GM12878 (cell line): ENCODE results near the gene DIRAS2. TPM values are rescaled to one million over a fixed set of nuclear protein-coding genes. Genes with fewer than 3 reads are reported as not detected.
A peak's percentile ranks its signal among the peaks of the same experiment; 100 is the strongest.

Source experiments
- ATAC-seq: fragments of 200-7000 bp; cut with Tn5 transposase; 3 replicates; pipeline ENCODE4 v1.9.1; 2020; ENCODE audit warnings: mild to moderate bottlenecking, moderate library complexity
- Bru-seq: library from RNA; stranded (reverse); fragments of 400-500 nt; gene quantifications from one replicate; lab custom pipeline; 2021; lab: Mats Ljungman, UMichigan
- BruChase-seq, 2 experiments: library from RNA; stranded (reverse); fragments of 400-500 nt; gene quantifications; one replicate each; lab custom pipeline; 2021; lab: Mats Ljungman, UMichigan
- BruUV-seq: library from RNA; stranded (reverse); fragments of 400-500 nt; replicated peaks from 2 replicates; lab custom pipeline; 2021; lab: Mats Ljungman, UMichigan
- CTCF ChIA-PET: fragments of 300-600 bp; sonication (Branson Sonifier 250); formaldehyde crosslinking; extraction: SDS; loops from one replicate; lab custom pipeline; 2021; ENCODE audit warnings: inconsistent platforms; lab: Yijun Ruan, JAX
- POLR2A ChIA-PET: fragments of 350-600 bp; formaldehyde crosslinking; extraction: SDS; loops from one replicate; lab custom pipeline; 2021; ENCODE audit warnings: inconsistent platforms; lab: Charles Lee
- RAD21 ChIA-PET: fragments of 300-600 bp; sonication (Branson Sonifier 250); formaldehyde crosslinking; loops from one replicate; lab custom pipeline; 2023; ENCODE audit warnings: antibody characterized with exemption; ENCODE audit not compliant: unreplicated experiment; lab: Charles Lee
- SMC1A ChIA-PET: fragments of 300-600 bp; sonication (Branson Sonifier 250); formaldehyde crosslinking; loops from one replicate; lab custom pipeline; 2023; ENCODE audit not compliant: unreplicated experiment, uncharacterized antibody; lab: Charles Lee
- DNase-seq: peaks from one replicate; pipeline ENCODE4 v3.0.0-alpha.2; 2011; ENCODE audit warnings: low read depth, low spot score
- FAIRE-seq: peaks from 3 replicates; lab custom pipeline; 2011; peaks lifted over from hg19 to GRCh38; lab: Jason Lieb, UNC
- H2AFZ ChIP-seq: 2 replicates; pipeline ENCODE4 v1.6.0; 2011; ENCODE audit warnings: low read depth, low read length, control low read depth; ENCODE audit not compliant: control insufficient read depth
- H3K27ac ChIP-seq: 2 replicates; pipeline ENCODE4 v1.5.1; 2011; ENCODE audit warnings: control low read depth; ENCODE audit not compliant: control insufficient read depth, insufficient read depth
- H3K27me3 ChIP-seq, 2 experiments: replicated peaks in 1 of 2; 2 replicates each; pipeline versions ENCODE4 v1.6.0 to v1.6.1; 2011; ENCODE audit warnings: low read length in 1 of 2; ENCODE audit not compliant: control insufficient read depth in 2 of 2, insufficient read depth in 2 of 2
- H3K36me3 ChIP-seq, 2 experiments: 2 replicates each; pipeline ENCODE4 v1.5.1; 2011; ENCODE audit warnings: low read length in 1 of 2; ENCODE audit not compliant: control insufficient read depth in 2 of 2, insufficient read depth in 2 of 2
- H3K4me1 ChIP-seq: 2 replicates; pipeline ENCODE4 v1.6.1; 2011; ENCODE audit warnings: mild to moderate bottlenecking, low read length, moderate library complexity, mixed read lengths; ENCODE audit not compliant: control insufficient read depth, insufficient read depth
- H3K4me2 ChIP-seq: 2 replicates; pipeline ENCODE4 v1.6.0; 2011; ENCODE audit warnings: control low read depth; ENCODE audit not compliant: control insufficient read depth, insufficient read depth
- H3K4me3 ChIP-seq: fragments of 200-600 bp; sonication (generic); 2 replicates; pipeline ENCODE4 v1.5.1; 2016
- H3K79me2 ChIP-seq: 2 replicates; pipeline ENCODE4 v1.6.0; 2011; ENCODE audit warnings: low read length; ENCODE audit not compliant: control insufficient read depth, insufficient read depth
- H3K9ac ChIP-seq: 2 replicates; pipeline ENCODE4 v1.8.0; 2011; ENCODE audit warnings: low read length, control low read depth, mixed read lengths; ENCODE audit not compliant: control insufficient read depth, insufficient read depth
- H3K9me3 ChIP-seq: replicated peaks from 3 replicates; pipeline ENCODE4 v1.5.1; 2011; ENCODE audit warnings: mild to moderate bottlenecking, low read length; ENCODE audit not compliant: control insufficient read depth, insufficient read depth
- H4K20me1 ChIP-seq: 2 replicates; pipeline ENCODE4 v1.6.0; 2011; ENCODE audit not compliant: control insufficient read depth, insufficient read depth
- CBFB ChIP-seq: IDR thresholded peaks from 2 replicates; pipeline ENCODE4 v1.6.1; 2016; ENCODE audit warnings: antibody characterized with exemption, low read depth
- HDAC2 ChIP-seq: fragments of 200-600 bp; sonication (generic); IDR thresholded peaks from 2 replicates; pipeline ENCODE4 v1.6.1; 2017
- KAT2A ChIP-seq: conservative IDR thresholded peaks from 2 replicates; pipeline ENCODE4 v1.6.1; 2011; ENCODE audit warnings: low read depth, low read length; ENCODE audit not compliant: control insufficient read depth
- MYB ChIP-seq: fragments of 150-350 bp; IDR thresholded peaks from 2 replicates; pipeline ENCODE4 v1.6.1; 2014; ENCODE audit warnings: mild to moderate bottlenecking, low read depth, low read length, borderline replicate concordance
- PAX8 ChIP-seq: fragments of 450-650 bp; IDR thresholded peaks from 2 replicates; pipeline ENCODE4 v1.6.1; 2017; ENCODE audit warnings: mild to moderate bottlenecking, moderate library complexity
- RAD21 ChIP-seq: IDR thresholded peaks from 2 replicates; pipeline ENCODE4 v1.6.1; 2011; ENCODE audit warnings: mild to moderate bottlenecking, low read depth, low read length, moderate library complexity; ENCODE audit not compliant: insufficient read depth
- SREBF1 ChIP-seq: IDR thresholded peaks from 2 replicates; pipeline ENCODE4 v1.6.1; 2012; ENCODE audit warnings: mild to moderate bottlenecking, low read length
- SREBF2 ChIP-seq: IDR thresholded peaks from 2 replicates; pipeline ENCODE4 v1.6.1; 2012; ENCODE audit warnings: mild to moderate bottlenecking, low read length
- YY1 ChIP-seq: IDR thresholded peaks from 2 replicates; pipeline ENCODE4 v1.6.1; 2011; ENCODE audit warnings: low read depth, mild to moderate bottlenecking, low read length
- WGBS: methylation state at CpG from one replicate; pipeline ENCODE4 v1.1.6; 2016; ENCODE audit warnings: low lambda C conversion rate; ENCODE audit not compliant: insufficient replicate concordance, insufficient coverage; ENCODE audit errors: missing lambda C conversion rate; 5-methylcytosine and 5-hydroxymethylcytosine counted together
- in situ Hi-C: fragments of 300-500 bp; cut with MboI; formaldehyde crosslinking; loops from 9 replicates; pipeline ENCODE4 v1.14.3; 2018; ENCODE audit warnings: mixed read lengths
- intact Hi-C: fragments of 100-400 bp; cut with micrococcal nuclease; formaldehyde crosslinking; loops from one replicate; pipeline ENCODE4 v1.14.2; 2022; ENCODE audit not compliant: unreplicated experiment
- long read RNA-seq, 2 experiments: library from polyadenylated mRNA; unstranded; transcript quantifications; one replicate each; pipeline ENCODE4 v2.0.0, GENCODE V29; 2019 to 2020
- polyA minus RNA-seq, 3 experiments: library from RNA; depleted of rRNA, polyadenylated mRNA; stranded (reverse); fragments of >200 nt; gene quantifications; 2 replicates each; pipeline ENCODE4 v1.2.3, GENCODE V29; 2011
- polyA plus RNA-seq, 11 experiments: library from polyadenylated mRNA; depleted of rRNA in 4 of 11; unstranded in 6 of 11; stranded (reverse) in 5 of 11; fragments of >200 nt; fragmentation: Nextera tagmentation in 4 of 11; fragmentation: Illumina TruSeq in 1 of 11; extraction: Ambion mirVana in 4 of 11; extraction: Trizol in 1 of 11; gene quantifications; 1 replicate in 1 of 11; 2 replicates in 10 of 11; pipeline versions ENCODE4 v1.2.1 to v1.2.3, GENCODE V29; 2011 to 2016; ENCODE audit warnings: inconsistent platforms in 2 of 11, missing spikeins in 2 of 11, low read depth in 1 of 11
- total RNA-seq, 4 experiments: library from RNA; depleted of rRNA in 3 of 4; stranded (reverse); fragments of >200 nt in 3 of 4; fragmentation: Illumina TruSeq in 1 of 4; extraction: Trizol in 1 of 4; gene quantifications; 2 replicates each; pipeline versions ENCODE4 v1.2.1 to v1.2.3, GENCODE V29; 2013 to 2021
- TF ChIP-seq, protein P1 (sequence below), 3 experiments: IDR thresholded peaks in 2 of 3; conservative IDR thresholded peaks in 1 of 3; 2 replicates each; pipeline ENCODE4 v1.5.1; 2011; ENCODE audit warnings: low read depth in 3 of 3, low read length in 3 of 3, mild to moderate bottlenecking in 3 of 3, control low read depth in 2 of 3, moderate library complexity in 2 of 3, inconsistent platforms in 1 of 3, mixed read lengths in 1 of 3; ENCODE audit not compliant: control insufficient read depth in 2 of 3, insufficient read depth in 1 of 3; ENCODE audit errors: extremely low read depth in 1 of 3
- TF ChIP-seq, protein P2 (sequence below): IDR thresholded peaks from 2 replicates; pipeline ENCODE4 v1.6.1; 2012; ENCODE audit warnings: low read depth, low read length, improper control_type of control experiment

Gene DIRAS2, protein sequence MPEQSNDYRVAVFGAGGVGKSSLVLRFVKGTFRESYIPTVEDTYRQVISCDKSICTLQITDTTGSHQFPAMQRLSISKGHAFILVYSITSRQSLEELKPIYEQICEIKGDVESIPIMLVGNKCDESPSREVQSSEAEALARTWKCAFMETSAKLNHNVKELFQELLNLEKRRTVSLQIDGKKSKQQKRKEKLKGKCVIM
- total RNA-seq (2013; cell fraction: nucleolus; rRNA removed): not detected in 2 replicates
- not detected in 2 replicates for total RNA-seq (2014; rRNA removed)
- not detected in 2 replicates for total RNA-seq (2014; rRNA removed; fragmentation: Illumina TruSeq; extraction: Trizol)
- total RNA-seq (2021): not detected in 2 replicates
- polyA plus RNA-seq (2011; ENCODE audit: low read depth): not detected
- not detected in 2 replicates for polyA plus RNA-seq (2011; rRNA removed)
- polyA plus RNA-seq (2011; cell fraction: cytosol; rRNA removed): not detected in 2 replicates
- polyA plus RNA-seq (2011; cell fraction: nucleus; rRNA removed): not detected in 2 replicates
- polyA plus RNA-seq (2012): not detected in 2 replicates
- polyA plus RNA-seq (2014; fragmentation: Illumina TruSeq; extraction: Trizol): not detected in 2 replicates
- polyA plus RNA-seq (2014; fragmentation: Nextera tagmentation; extraction: Ambion mirVana): not detected
- polyA plus RNA-seq (2014; rRNA removed): not detected in 2 replicates
- not detected for polyA plus RNA-seq (2016; fragmentation: Nextera tagmentation; extraction: Ambion mirVana)
- polyA minus RNA-seq (2011; rRNA and poly(A)+ RNA removed): not detected in 2 replicates
- polyA minus RNA-seq (2011; cell fraction: cytosol; rRNA and poly(A)+ RNA removed): not detected in 2 replicates
- not detected in 2 replicates for polyA minus RNA-seq (2011; cell fraction: nucleus; rRNA and poly(A)+ RNA removed)
- not detected for Bru-seq, nascent RNA
- percentile 3 among the genes with signal in this experiment for BruChase-seq, experiment 1, labeled RNA remaining after a 6-hour chase
- BruChase-seq, experiment 2, labeled RNA remaining after a 2-hour chase: percentile 3 among the genes with signal in this experiment
- long read RNA-seq, experiment 1: 0 reads
- long read RNA-seq, experiment 2: 0 reads

DNA sequence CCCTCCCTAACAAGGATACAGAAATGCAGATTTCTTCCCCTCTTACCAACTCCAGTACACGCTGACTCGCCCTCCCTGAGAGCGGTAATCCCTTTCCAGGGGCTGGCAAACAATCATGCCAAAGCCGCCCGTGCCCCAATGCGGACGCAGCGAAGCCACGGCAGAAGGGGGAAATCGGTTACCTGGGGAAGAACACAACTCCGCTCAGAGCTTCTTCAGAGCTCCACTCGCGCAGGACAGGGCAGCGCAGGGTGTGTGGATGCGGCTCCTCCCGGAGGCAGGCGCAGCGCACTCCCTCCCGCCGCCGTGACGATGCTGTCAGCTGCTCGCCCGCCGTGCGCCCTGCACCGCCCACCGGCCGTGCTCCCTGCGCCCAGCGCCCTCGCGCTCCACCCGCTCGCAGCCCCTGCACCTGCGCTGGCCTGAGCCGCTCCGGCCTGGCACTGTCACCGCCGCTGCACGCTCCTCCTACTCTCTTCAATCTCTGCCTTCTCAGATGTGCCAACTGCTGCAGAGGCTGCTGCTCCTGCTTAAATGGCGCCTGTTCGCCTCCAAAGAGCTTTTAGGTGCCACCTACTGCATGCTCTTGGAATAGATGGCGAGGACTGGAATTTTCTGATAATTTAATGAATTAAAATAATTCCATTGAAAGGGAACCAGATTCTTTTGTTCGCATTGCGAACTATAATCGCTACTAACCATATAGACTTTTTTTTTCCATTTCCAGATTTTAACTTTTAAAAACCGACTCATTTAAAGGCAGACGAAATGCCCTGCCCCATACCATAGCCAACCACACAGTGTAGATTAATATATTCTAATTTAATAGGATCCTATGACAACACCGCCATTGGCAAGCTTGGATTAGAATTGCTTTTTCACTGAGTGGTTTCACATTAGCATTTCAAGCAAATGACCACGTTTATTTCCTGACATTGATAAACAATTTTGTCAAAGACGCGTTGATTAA lies at the start of gene DIRAS2:
Gene DIRAS2, minus strand, starts transcription at position 255 of the 970 bp plus-strand sequence. CDS start 28,997 bp downstream, outside the sequence.
- intact Hi-C loops: no loop called here

More for the DNA sequence above, at the start of gene DIRAS2:
- ChIA-PET RAD21 (no interaction called here), CTCF (no interaction called here), SMC1A (no interaction called here), POLR2A (no interaction called here)
- H3K9me3 ChIP-seq: no peaks in the 10 kb centered on the region
- 0 out of 2 replicates have a peak within 1 kb of the TSS, but pooled peaks have one; percentile 47 for H3K4me2 ChIP-seq
- no peaks in the 10 kb centered on the region for H3K4me1 ChIP-seq
- DNase-seq: no peak
- H2AFZ ChIP-seq: peak within 1 kb of the TSS; percentile 4; the same call in 1 of the 2 replicates
- H3K79me2 ChIP-seq: no peaks in the 10 kb centered on the region
- TF ChIP-seq YY1 (peak; percentile 53; the same call in 1 of the 2 replicates), KAT2A (no peak), PAX8 (no peak), MYB (no peak), SREBF2 (no peak), CBFB (no peak), HDAC2 (no peak), SREBF1 (no peak), RAD21 (peak; percentile 16; the same call in 1 of the 2 replicates)
- TF ChIP-seq, protein P1, sequence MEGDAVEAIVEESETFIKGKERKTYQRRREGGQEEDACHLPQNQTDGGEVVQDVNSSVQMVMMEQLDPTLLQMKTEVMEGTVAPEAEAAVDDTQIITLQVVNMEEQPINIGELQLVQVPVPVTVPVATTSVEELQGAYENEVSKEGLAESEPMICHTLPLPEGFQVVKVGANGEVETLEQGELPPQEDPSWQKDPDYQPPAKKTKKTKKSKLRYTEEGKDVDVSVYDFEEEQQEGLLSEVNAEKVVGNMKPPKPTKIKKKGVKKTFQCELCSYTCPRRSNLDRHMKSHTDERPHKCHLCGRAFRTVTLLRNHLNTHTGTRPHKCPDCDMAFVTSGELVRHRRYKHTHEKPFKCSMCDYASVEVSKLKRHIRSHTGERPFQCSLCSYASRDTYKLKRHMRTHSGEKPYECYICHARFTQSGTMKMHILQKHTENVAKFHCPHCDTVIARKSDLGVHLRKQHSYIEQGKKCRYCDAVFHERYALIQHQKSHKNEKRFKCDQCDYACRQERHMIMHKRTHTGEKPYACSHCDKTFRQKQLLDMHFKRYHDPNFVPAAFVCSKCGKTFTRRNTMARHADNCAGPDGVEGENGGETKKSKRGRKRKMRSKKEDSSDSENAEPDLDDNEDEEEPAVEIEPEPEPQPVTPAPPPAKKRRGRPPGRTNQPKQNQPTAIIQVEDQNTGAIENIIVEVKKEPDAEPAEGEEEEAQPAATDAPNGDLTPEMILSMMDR (IDR thresholded peaks at IDR 0.05 in 2 of 3, conservative IDR thresholded peaks at IDR 0.05 in 1 of 3; ENCODE audit: control insufficient read depth in 2 of 3, extremely low read depth in 1 of 3, insufficient read depth in 1 of 3, low read depth in 3 of 3, low read length in 3 of 3): 0 out of 6 replicates have a peak, but pooled peaks of 1 of the 3 experiments have one; percentile 1
- TF ChIP-seq, protein P2, sequence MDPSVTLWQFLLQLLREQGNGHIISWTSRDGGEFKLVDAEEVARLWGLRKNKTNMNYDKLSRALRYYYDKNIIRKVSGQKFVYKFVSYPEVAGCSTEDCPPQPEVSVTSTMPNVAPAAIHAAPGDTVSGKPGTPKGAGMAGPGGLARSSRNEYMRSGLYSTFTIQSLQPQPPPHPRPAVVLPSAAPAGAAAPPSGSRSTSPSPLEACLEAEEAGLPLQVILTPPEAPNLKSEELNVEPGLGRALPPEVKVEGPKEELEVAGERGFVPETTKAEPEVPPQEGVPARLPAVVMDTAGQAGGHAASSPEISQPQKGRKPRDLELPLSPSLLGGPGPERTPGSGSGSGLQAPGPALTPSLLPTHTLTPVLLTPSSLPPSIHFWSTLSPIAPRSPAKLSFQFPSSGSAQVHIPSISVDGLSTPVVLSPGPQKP: no peak
- H3K4me3 ChIP-seq: peak within 1 kb of the TSS; percentile 39; the same call in 1 of the 2 replicates
- no peak for FAIRE-seq
- in situ Hi-C loops: no loop called here
- WGBS: 9% methylated on average over 48 of the region's 53 CpGs
- H3K9ac ChIP-seq: no peak within 1 kb of the TSS
- peaks cover 0 to 3% of the 10 kb centered on the region in 2 experiments; a peak in 3 of 4 replicates for H3K27me3 ChIP-seq
- no peaks in the 10 kb centered on the region for H3K36me3 ChIP-seq
- H3K27ac ChIP-seq: no peak within 1 kb of the TSS
- ATAC-seq: peak; percentile 69
- H4K20me1 ChIP-seq: no peaks in the 10 kb centered on the region
- no TSS peak for BruUV-seq
